HepG2 (cell line): ENCODE data around the gene YWHAB. TPM values are rescaled to one million over a fixed set of nuclear protein-coding genes. Genes with fewer than 3 reads are reported as not detected.

Experiments used
- ATAC-seq: fragments of 200-7000 bp; cut with Tn5 transposase; 3 replicates; pipeline ENCODE4 v1.9.1; 2020; ENCODE audit warnings: mild to moderate bottlenecking, moderate library complexity
- BruUV-seq: library from RNA; stranded (reverse); fragments of 400-500 nt; replicated peaks from 2 replicates; lab custom pipeline; 2021; lab: Mats Ljungman, UMichigan
- CTCF ChIA-PET: fragments of 300-600 bp; formaldehyde crosslinking; extraction: SDS; loops from one replicate; lab custom pipeline; 2021; ENCODE audit warnings: low total read pairs, inconsistent platforms, low intra/inter-chr PET ratio; lab: Yijun Ruan, JAX
- POLR2A ChIA-PET: fragments of 350-600 bp; sonication (Branson Sonifier 250); formaldehyde crosslinking; loops from one replicate; lab custom pipeline; 2020; ENCODE audit warnings: antibody characterized with exemption, inconsistent platforms; lab: Yijun Ruan, JAX
- DNase-seq: peaks from one replicate; pipeline ENCODE4 v3.0.0-alpha.2; 2015; ENCODE audit warnings: low spot score
- FAIRE-seq: peaks from 3 replicates; lab custom pipeline; 2011; peaks lifted over from hg19 to GRCh38; lab: Jason Lieb, UNC
- H2AFZ ChIP-seq: one replicate; pipeline ENCODE4 v1.6.1; 2011; ENCODE audit warnings: low read length, inconsistent platforms
- H3K27ac ChIP-seq: fragments of 300-600 bp; 3 replicates; pipeline ENCODE4 v1.8.0; 2011; ENCODE audit warnings: mixed run types, mild to moderate bottlenecking, mixed read lengths, low read length, inconsistent platforms; ENCODE audit not compliant: insufficient read depth; ENCODE audit errors: extremely low read length
- H3K27me3 ChIP-seq, 2 experiments: fragments of 200-600 bp in 1 of 2; 2 replicates in 1 of 2; 3 replicates in 1 of 2; pipeline versions ENCODE4 v1.6.0 to v1.8.0; 2011; ENCODE audit warnings: low read length in 2 of 2, mild to moderate bottlenecking in 2 of 2, moderate library complexity in 2 of 2, inconsistent platforms in 1 of 2; ENCODE audit not compliant: insufficient read depth in 2 of 2, control insufficient read depth in 1 of 2
- H3K36me3 ChIP-seq, 2 experiments: fragments of 200-600 bp in 1 of 2; replicated peaks in 1 of 2; 2 replicates in 1 of 2; 3 replicates in 1 of 2; pipeline versions ENCODE4 v1.5.1 to v1.8.0; 2011; ENCODE audit warnings: low read length in 2 of 2, inconsistent platforms in 1 of 2; ENCODE audit not compliant: insufficient read depth in 2 of 2, control insufficient read depth in 1 of 2
- H3K4me1 ChIP-seq: 2 replicates; pipeline ENCODE4 v1.5.1; 2012; ENCODE audit warnings: low read length, inconsistent platforms; ENCODE audit not compliant: insufficient read depth
- H3K4me2 ChIP-seq: 2 replicates; pipeline ENCODE4 v1.6.0; 2011; ENCODE audit warnings: low read depth, low read length, inconsistent platforms
- H3K4me3 ChIP-seq, 3 experiments: fragments of 200-600 bp in 1 of 3; sonication (generic), shearing (Covaris generic) in 1 of 3; replicated peaks in 1 of 3; 2 replicates each; pipeline ENCODE4 v1.5.1; 2011 to 2016; ENCODE audit warnings: low read length in 3 of 3, inconsistent platforms in 2 of 3, low read depth in 2 of 3, mild to moderate bottlenecking in 2 of 3, control low read depth in 1 of 3, mixed read lengths in 1 of 3; ENCODE audit not compliant: insufficient read depth in 1 of 3
- H3K79me2 ChIP-seq: one replicate; pipeline ENCODE4 v1.6.1; 2011; ENCODE audit warnings: low read length, inconsistent platforms; ENCODE audit not compliant: insufficient read depth
- H3K9ac ChIP-seq: 2 replicates; pipeline ENCODE4 v1.6.0; 2011; ENCODE audit warnings: mild to moderate bottlenecking, low read depth, low read length, inconsistent platforms; ENCODE audit not compliant: insufficient read depth
- H3K9me3 ChIP-seq: 2 replicates; pipeline ENCODE4 v1.5.1; 2012; ENCODE audit warnings: mild to moderate bottlenecking, low read length
- H4K20me1 ChIP-seq: 2 replicates; pipeline ENCODE4 v1.6.0; 2011; ENCODE audit warnings: inconsistent platforms, mild to moderate bottlenecking, low read length, moderate library complexity; ENCODE audit not compliant: insufficient read depth
- ATF4 ChIP-seq, 2 experiments: fragments of 450-650 bp in 1 of 2; sonication (generic) in 1 of 2; formaldehyde crosslinking; IDR thresholded peaks; 2 replicates each; pipeline versions ENCODE4 v1.5.0 to v1.8.0; 2020 to 2022; ENCODE audit warnings: mild to moderate bottlenecking in 1 of 2, missing genetic modification reagents in 1 of 2
- CHCHD3 ChIP-seq: sonication (generic); formaldehyde crosslinking; IDR thresholded peaks from 2 replicates; pipeline ENCODE4 v1.8.0; 2022; ENCODE audit warnings: mild to moderate bottlenecking, missing genetic modification reagents, moderate library complexity
- HMG20B ChIP-seq: conservative IDR thresholded peaks from 2 replicates; pipeline ENCODE4 v1.6.1; 2016; ENCODE audit warnings: missing genetic modification reagents, missing compliant biosample characterization
- HOMEZ ChIP-seq: IDR thresholded peaks from 2 replicates; pipeline ENCODE4 v1.6.1; 2016; ENCODE audit warnings: low read depth
- ISX ChIP-seq: sonication (generic); formaldehyde crosslinking; conservative IDR thresholded peaks from 2 replicates; pipeline ENCODE4 v1.5.0; 2020; ENCODE audit warnings: missing genetic modification reagents
- KDM5A ChIP-seq: fragments of 200-600 bp; sonication (generic); IDR thresholded peaks from 2 replicates; pipeline ENCODE4 v1.7.0; 2018; ENCODE audit warnings: antibody characterized with exemption, mild to moderate bottlenecking, low read length, borderline replicate concordance
- KLF11 ChIP-seq: IDR thresholded peaks from 2 replicates; pipeline ENCODE4 v1.6.1; 2016; ENCODE audit warnings: missing compliant biosample characterization
- MEF2D ChIP-seq: sonication (generic); formaldehyde crosslinking; IDR thresholded peaks from 2 replicates; pipeline ENCODE4 v1.5.1; 2020; ENCODE audit warnings: mild to moderate bottlenecking, missing genetic modification reagents
- MIER3 ChIP-seq: IDR thresholded peaks from 2 replicates; pipeline ENCODE4 v1.6.1; 2016; ENCODE audit warnings: missing compliant biosample characterization, borderline replicate concordance
- THRA ChIP-seq: sonication (generic); formaldehyde crosslinking; IDR thresholded peaks from 2 replicates; pipeline ENCODE4 v1.4.0; 2020; ENCODE audit warnings: missing genetic modification reagents, borderline replicate concordance
- ZFP62 ChIP-seq: sonication (generic); formaldehyde crosslinking; IDR thresholded peaks from 2 replicates; pipeline ENCODE4 v1.4.0; 2020; ENCODE audit warnings: missing genetic modification reagents
- ZNF713 ChIP-seq: sonication (generic); formaldehyde crosslinking; IDR thresholded peaks from 2 replicates; pipeline ENCODE4 v1.4.0; 2020; ENCODE audit warnings: mild to moderate bottlenecking, missing genetic modification reagents
- ZNF772 ChIP-seq: sonication (generic); formaldehyde crosslinking; IDR thresholded peaks from 2 replicates; pipeline ENCODE4 v1.5.0; 2020; ENCODE audit warnings: mild to moderate bottlenecking, missing genetic modification reagents
- ZNF850 ChIP-seq: sonication (generic); formaldehyde crosslinking; conservative IDR thresholded peaks from 2 replicates; pipeline ENCODE4 v1.9.0; 2021; ENCODE audit warnings: mild to moderate bottlenecking, missing genetic modification reagents
- WGBS: methylation state at CpG from one replicate; pipeline ENCODE4 v1.1.6; 2017; ENCODE audit warnings: low lambda C conversion rate; 5-methylcytosine and 5-hydroxymethylcytosine counted together
- in situ Hi-C: cut with HindIII; loops from 2 replicates; pipeline ENCODE4 v1.10.0; 2017; ENCODE audit warnings: low pct_unique_long_range_greater_than_20kb; ENCODE audit not compliant: extremely low pct_ligation_motif_present
- intact Hi-C: fragments of 100-400 bp; cut with micrococcal nuclease; formaldehyde crosslinking; loops from one replicate; pipeline ENCODE4 v1.10.0; 2022; ENCODE audit not compliant: unreplicated experiment
- polyA plus RNA-seq, 8 experiments: library from polyadenylated mRNA; depleted of rRNA in 3 of 8; stranded (reverse) in 7 of 8; unstranded in 1 of 8; fragments of >200 nt; fragmentation: Illumina TruSeq in 4 of 8; extraction: Trizol in 4 of 8; gene quantifications; 2 replicates each; pipeline versions ENCODE4 v1.2.1 to v1.2.3, GENCODE V29; 2011 to 2016; ENCODE audit warnings: low read depth in 4 of 8, missing spikeins in 1 of 8, mixed read lengths in 1 of 8; ENCODE audit not compliant: insufficient read depth in 1 of 8
- total RNA-seq, 5 experiments: library from RNA; depleted of rRNA; stranded (reverse); fragments of >200 nt; fragmentation: Illumina TruSeq; extraction: Trizol; gene quantifications; 2 replicates each; pipeline ENCODE4 v1.2.3, GENCODE V29; 2016; ENCODE audit warnings: low read depth in 1 of 5

The YWHAB gene
- total and polyA plus RNA-seq, 2 of the 13 experiments (the other 11 are each of a cell fraction or from before 2014, with no cell fraction given), result 77.2 to 121 TPM

GRCh38 chr20:44886266-44886651 is 754 bp downstream of the YWHAB start (continued):
- peak in 1 of 2 experiments; percentile 69; a peak in 3 of 4 replicates for TF ChIP-seq ATF4 (CRISPR knock-in tag; IDR thresholded peaks at IDR 0.05)
- peak; percentile 7; the same call in 1 of the 2 replicates for TF ChIP-seq ZNF850 (CRISPR knock-in tag)
- TF ChIP-seq HMG20B (CRISPR knock-in tag), result 0 out of 2 replicates have a peak, but pooled peaks have one; percentile 15
- 0 out of 2 replicates have a peak, but pooled peaks have one; percentile 45 for TF ChIP-seq ISX
- TF ChIP-seq ZNF772 (CRISPR knock-in tag), result 0 out of 2 replicates have a peak, but pooled peaks have one; percentile 4
- peak; percentile 10; the same call in 1 of the 2 replicates for TF ChIP-seq KDM5A

- Histone ChIP-seq H3K4me1 (peaks cover 60% of the 10 kb centered on the region), H3K4me2 (peak overlapping the region; percentile 83), H3K4me3 (peak overlapping the region; percentile 88 to 97 (median 92)), H3K79me2 (peaks cover 62% of the 10 kb centered on the region), H2AFZ (no peak overlapping the region), H3K27ac (no peak overlapping the region), H3K27me3 (no peaks in the 10 kb centered on the region; a peak in 1 of 5 replicates), H3K9me3 (no peaks in the 10 kb centered on the region), H4K20me1 (peaks cover 55% of the 10 kb centered on the region), H3K36me3 (peaks cover 0 to 12% of the 10 kb centered on the region in 2 experiments; a peak in 4 of 5 replicates), H3K9ac (peak overlapping the region; percentile 99)
- TF ChIP-seq MEF2D (CRISPR knock-in tag) (0 out of 2 replicates have a peak, but pooled peaks have one; percentile 7), KLF11 (CRISPR knock-in tag) (0 out of 2 replicates have a peak, but pooled peaks have one; percentile 27), ZFP62 (no peak), THRA (no peak), CHCHD3 (0 out of 2 replicates have a peak, but pooled peaks have one; percentile 45), MIER3 (CRISPR knock-in tag) (0 out of 2 replicates have a peak, but pooled peaks have one; percentile 11), HOMEZ (CRISPR knock-in tag) (0 out of 2 replicates have a peak, but pooled peaks have one; percentile 12), ZNF713 (0 out of 2 replicates have a peak, but pooled peaks have one; percentile 66)
- 3% methylated on average over 2 of the region's 2 CpGs for WGBS
- no peak for FAIRE-seq
- POLR2A ChIA-PET, result no interaction called here
- BruUV-seq, result TSS peak; percentile 59
- CTCF ChIA-PET, result no interaction called here
- ATAC-seq, result no peak
- DNase-seq, result no peak
- in situ Hi-C loops, result no loop called here
- intact Hi-C loops, result loop anchor here (1.0 to 10.0 kb wide), 2 partner anchors 24 to 672 kb away; partner anchors contain the start of gene OSER1
Observed at GRCh38 chr20:44886828-44887227, 1.3 kb downstream of the YWHAB start.
